GM18870 (cell line): Measurements from ENCODE around the gene FBXO31.

Source experiments
- ATAC-seq: cut with Tn5 transposase; IDR thresholded peaks from one replicate; pipeline ENCODE4 v1.9.1; 2021; ENCODE audit warnings: moderate library complexity; ENCODE audit not compliant: unreplicated experiment

FBXO31 gene

DNA sequence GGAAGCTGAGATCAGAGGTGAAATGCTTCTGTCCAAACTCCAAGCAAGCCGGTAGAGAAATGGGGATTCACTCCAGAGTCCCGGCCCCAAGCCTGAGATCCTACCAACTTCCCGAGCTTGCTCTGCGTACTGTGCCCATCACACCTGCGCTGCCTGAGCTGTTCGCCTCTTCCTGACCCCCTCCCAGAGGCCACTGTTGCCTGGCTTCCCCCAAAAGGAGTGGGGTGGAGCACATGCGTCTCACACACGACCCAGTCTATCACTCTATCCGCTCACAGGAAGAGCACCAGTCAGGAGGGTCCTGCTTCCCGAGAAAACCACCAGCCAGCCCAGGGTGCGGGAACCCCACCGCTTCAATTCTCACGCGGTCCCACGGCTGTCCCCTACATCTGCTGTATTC, 52.9 kb downstream of the FBXO31 start:
- no peak for ATAC-seq

DNA sequence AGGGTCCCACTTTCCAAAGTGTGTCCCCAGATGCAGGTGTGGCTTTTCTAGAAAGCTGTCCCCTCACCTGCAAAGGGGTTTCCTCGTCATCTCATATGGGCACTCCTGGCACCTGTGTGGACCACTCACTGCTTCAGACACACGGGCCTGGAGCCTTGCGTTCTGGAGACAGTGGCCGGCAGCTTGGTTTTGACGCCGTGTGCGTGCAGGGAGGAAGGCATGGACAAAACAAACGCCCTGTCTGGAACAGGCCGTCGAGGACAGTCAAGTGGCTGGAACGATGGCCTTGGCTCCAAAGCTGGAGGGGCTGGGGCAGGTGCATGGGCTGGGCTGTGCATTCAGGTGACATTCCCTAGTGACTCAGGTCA, 53.3 kb downstream of the FBXO31 start:
- no peak for ATAC-seq

DNA sequence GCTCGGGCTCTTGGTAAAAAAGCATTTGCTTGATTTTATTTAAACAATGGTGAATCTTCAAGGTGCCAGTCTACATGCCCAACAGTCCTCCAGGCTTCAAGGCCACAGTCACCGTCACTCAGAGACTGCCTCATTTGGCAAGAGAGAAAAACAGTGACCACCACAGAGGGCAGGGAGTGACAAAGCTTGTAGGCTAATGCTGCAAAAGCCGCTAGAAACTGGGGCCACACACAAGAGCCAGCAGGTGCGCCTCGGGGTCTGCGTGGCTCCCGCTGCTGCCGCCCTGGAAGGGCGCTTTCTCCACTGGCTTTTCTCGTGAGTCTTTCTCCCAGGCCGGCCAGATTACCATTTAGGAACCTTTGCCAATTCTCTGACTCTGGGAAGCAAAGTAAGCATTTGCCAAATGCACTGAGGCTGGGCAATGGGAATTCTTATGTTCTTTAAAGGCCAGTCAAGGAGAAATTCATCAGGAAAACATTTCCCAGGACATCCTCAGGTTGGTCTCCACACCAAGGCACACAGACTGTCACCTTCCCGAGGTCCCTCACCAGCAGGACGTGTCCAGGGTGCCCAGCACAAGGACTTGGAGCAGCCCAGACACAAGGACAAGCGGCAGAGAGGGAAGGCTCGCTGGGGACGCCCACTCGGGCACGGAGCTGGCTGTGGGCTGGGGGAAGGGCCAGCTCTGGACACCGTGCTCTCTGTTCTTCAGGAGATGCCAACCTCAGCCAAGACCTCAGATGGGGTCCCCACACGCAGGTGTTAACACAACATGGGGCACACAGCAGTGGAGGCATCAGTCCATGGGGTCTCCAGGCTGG, 53.9 kb downstream of the FBXO31 start:
- ATAC-seq, result no peak

DNA sequence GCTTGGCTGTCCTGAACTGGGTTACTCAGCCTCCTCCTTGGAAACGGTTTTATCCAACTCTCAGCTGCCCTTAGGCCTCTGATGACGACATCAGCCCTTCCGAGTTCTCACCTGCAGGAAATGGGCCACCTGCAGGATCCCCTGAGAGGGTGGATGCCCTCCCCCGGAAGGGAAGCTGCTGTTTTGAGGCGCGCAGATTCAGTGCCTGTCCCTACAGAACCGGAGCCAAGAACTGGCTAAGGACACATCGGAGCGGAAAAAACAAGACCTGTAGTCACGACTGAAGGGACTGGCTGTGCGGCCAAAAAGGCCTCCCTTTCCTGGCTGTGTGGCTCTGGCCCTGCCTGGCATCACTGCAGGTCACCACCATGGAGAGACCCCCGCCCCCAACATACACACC, 54.7 kb downstream of the FBXO31 start:
- no peak for ATAC-seq

DNA sequence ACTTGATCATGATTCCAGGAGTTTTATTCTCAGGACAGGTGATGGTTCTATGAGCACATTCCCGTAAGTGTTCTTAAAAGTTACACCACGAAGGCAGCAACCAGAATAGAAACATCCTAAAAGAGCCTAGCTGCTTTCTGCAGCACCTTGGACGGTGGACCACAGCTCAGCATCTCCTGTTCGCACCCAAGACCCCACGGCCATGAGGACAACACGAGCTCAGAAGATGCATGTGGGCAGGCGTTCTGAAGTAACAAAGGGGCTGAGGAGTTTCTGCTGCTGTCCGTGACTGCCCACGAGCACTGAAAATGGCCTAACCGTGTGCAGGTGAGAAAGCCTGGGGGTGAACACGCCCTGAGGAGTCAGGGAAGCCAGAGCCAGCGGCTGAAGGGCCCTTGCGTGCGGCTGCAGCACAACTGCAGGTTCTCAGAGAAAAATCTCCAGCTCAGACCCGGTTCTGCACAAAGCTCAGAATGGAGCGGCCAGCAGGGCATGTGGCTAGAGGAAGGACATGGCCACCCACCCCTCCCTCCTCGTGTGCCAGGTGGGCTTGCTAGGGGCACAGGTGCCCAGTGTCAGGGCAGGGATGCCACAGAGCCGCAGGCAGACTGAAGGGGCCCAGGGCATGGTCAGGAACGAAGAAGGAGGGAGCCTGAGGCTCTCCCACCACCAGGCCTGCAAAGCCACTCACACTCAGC, 55.6 kb downstream of the FBXO31 start:
- no peak for ATAC-seq

DNA sequence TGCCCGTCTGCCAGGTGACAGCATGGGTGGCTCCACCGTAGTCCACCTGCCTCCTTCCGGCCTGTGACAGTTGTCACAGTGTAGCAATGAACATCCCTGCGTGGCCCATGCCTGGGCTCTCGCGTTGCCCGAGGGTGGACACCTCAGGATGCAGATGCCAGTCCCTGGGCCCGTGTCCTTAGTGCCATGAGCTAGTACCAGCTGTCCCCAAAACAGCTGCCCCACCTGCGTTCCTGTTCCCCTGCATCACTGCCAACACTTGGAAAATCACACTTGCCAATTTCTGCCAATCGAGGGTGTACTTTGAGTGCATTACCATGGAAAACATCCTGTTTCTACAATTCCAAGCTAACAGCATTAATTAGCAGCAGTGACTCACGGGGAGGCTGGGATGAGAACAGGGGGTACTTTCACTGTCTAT, 57.4 kb downstream of the FBXO31 start:
- ATAC-seq, result no peak

DNA sequence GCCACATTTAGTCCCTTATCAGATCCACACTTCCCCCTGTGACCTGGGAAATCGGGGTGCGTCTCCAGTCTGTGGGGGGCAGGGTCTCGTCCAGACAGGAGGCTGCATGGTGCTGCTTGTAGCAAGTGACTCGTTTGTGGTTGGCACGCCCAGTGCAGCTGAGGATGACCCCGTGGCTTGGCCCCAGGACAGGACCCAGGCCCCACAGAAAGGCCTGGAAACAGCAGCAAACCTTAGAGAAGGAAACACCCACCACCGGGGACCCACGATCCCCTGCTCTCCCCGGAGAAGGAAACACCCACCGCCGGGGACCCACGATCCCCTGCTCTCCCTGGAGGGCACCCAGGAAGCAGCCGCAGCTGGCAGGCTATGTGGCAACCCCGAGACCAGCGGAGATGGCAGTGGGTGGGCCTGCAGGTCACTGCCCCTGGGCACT, 58.1 kb downstream of the FBXO31 start:
- ATAC-seq, result no peak

DNA sequence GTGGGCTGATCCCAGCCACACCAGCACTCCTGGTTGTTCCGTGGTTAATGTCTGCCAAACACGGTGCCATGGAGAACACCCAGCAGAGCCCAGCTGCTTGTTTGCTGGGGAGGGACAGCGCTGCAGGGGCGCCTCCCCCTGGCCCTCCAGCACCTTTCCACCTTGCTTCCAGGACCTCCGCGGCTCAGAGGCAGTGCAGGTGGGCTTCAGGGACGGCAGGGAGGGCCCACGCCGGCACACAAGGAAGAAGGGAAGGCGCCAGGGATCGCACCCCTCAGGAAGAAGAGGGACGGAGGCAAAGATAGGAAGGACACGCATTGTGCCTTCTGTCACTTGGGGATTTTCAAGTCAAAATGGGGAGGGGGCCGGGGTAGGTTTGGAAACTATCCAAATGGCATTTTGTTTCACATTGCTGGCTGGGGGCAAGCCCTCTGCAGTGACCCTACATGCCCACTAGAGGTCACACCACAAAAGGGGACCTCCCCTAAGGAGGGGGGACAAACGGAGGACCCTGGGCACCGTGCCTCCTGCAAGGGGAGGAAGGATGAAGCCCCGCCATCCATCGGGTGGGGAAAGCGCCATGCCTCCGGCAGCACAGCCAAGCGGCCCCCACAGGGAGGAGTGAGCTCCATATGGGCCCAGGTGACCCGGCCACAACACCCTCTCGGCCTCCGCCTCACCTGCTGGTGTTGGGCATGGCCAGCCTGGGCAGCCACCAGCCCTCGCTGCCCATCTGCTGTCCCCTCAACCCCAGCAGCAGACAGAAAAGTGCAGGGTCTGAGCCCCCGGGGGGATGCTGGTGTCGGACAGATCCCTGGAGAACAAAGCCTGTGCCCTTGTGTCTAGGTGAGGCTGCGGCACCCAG, 58.9 kb downstream of the FBXO31 start:
- no peak for ATAC-seq

DNA sequence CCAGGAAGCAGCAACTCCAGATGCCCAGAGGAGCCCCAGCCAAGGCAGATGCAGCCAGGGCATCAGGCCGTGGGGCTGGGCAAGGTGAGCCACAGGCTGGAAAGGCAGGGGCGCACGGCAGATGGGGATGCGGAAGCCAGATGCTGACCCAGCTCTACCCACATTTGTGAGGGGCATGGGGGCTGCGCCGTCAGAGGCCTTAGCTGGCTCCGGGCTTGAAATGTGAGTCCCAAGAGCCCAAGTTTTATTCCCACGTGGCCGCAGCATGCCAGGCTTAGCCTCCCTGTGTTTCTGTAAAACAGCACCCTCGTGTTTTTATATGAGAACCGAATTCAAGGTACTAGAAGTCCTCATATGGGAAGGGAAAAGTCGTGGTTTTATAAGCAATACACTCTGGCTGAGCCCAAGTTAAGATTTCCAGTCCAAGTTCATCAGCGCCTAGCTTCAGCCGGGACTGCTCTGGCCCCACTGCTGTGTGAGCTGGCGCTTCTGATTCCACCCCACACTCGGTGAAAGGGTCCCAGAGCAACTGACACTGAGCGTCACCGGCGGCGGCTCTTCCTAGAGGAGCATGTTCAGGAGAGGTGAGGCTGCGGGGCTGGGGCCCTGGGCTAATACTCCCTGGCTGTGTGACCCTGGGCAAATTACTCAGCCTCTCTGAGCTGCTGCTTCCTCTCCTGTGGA, 59.7 kb downstream of the FBXO31 start:
- ATAC-seq, result no peak

DNA sequence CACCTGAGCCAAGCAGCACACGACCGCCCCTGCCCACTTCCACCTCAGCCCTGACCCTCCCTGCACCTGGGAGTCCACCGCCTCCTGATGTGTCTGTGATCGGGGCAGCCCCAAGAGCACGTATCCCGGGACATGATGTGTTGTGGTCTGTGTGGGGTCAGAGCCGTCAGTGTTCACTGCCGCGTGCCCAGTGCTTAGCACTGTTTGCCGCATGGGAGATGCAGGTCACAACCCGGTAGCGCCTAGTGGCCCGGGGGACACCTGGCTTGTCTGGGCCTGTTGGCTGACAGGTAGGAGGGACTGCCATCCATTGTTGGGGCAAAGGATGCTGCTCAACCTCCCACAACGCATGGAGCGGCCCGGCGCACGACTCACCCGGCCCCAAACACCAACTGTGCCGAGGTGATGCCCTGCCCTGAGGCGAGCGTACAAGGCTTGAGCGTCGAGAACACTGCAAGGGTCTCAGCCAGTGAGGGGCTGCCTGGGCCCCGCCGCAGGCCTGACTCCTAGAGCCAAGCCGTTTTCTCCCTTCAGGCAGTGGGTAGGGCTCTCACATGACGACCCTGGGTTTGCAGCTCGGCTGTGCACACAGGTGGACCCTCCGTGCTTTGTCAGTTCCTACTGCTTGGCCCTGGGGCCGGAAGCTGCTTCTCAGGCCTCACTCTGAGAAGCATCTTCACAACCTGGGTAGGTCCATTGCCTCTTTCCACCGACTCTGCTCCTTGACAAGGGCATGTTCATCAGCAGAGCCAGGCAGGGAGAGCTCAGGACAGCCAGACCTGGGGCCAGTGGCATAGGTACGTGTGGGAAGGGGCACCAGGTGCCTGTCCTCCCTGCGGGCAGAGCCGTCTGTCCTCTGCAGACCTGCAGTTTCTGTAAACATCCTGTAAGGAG, 60.5 kb downstream of the FBXO31 start:
- ATAC-seq, result no peak

DNA sequence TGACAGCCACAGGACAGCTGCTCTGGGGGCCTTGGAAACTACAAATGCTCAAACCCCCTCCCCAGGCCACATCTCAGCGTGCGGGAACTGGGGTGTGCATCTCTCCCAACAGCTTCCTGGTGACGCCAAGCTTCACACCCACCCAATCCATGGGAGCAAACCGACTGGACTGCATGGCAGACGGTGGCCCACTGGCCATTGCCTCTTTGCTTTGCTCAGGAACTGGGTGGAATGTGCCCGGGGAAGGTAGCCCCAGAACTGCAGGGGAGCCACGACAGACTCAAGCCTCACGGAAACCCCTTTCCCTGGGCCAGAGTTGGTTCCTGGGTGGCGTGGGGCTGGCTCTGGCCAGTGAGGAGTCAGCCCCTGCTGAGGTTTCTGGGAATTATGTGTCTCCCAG, 61.2 kb downstream of the FBXO31 start:
- ATAC-seq, result no peak

DNA sequence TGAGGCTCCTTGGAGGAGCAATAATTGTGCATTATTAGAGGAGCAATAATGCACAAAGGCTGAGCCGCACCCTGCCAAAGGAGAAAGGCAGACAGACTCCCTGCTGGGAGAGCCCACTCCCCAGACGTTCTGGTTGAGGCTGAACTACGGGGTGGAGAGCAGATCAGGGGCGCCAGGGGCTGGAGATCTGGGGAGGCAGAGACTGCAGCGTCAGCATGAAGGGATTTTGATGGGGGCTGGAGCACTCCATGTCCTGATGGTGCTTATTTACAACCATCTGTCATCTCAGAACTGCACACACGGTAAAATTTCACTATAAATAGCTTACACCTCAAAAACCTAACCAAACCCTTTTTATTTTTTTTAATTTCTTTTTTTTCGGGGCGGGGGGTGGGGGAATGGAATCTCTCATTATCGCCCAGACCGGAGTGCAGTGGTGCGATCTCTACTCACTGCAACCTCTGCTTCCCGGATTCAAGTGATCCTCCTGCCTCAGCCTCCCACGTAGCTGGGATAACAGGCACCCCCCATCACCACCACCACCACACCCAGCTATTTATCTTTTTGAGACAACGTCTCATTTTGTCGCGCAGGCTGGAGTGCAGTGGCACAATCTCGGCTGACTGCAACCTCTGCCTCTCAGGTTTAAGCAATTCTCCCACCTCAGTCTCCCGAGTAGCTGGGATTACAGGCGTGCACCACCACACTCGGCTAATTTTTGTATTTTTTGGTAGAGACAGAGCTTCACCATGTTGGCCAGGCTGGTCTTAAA, 62.1 kb downstream of the FBXO31 start:
- no peak for ATAC-seq

DNA sequence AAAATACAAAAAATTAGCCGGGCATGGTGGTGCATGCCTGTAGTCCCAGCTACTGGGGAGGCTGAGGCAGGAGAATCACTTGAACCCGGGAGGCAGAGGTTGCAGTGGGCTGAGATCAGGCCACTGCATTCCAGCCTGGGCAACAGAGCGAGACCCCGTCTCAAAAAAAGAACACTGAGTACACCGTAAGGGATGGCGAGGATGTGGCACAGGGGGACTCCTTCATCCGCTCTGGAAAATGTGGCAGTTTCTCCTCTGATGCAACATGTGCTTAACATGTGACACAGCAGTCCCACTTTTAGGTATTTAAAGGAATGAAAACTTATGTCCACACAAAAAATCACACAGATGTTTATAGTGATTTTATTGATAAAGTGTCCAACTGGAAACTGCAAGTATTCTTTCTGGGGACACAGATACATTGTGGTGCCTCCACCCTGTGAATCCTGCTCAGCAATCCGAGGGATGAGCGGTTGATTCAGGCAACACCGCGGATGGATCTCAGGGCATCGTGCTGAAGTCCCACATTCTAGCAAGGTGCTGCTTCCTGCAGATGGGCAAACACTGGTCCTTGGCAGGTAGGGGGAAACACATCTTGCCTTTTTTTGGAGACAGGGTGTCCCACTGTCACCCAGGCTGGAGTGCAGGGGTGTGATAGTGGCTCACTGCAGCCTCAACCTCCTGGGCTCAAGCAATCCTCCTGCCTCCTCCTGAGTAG, 62.9 kb downstream of the FBXO31 start:
- no peak for ATAC-seq

DNA sequence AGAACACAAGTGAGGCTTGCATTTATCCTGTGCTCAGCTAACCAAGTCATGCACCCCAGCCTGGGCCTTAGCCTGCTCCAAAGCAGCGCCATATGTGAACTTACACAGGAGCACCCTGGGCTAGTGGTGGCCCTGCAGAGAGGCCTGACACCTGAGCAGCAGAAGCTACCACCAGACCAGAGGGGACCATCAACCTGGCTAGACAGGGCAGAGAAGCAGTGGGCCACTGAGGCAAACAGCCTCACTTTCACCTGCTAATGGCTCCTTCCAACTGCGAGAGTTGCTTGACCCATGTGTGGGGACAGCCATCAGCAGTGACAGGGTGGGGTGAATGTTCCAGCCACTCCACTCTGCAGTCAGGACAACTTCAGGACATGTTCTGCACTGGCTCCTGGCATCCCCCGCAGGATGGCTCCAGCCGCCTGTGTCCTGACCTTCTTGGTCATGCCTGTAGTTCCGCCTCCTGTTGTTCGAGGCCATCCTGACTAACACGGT, 63.5 kb downstream of the FBXO31 start:
- ATAC-seq, result no peak

DNA sequence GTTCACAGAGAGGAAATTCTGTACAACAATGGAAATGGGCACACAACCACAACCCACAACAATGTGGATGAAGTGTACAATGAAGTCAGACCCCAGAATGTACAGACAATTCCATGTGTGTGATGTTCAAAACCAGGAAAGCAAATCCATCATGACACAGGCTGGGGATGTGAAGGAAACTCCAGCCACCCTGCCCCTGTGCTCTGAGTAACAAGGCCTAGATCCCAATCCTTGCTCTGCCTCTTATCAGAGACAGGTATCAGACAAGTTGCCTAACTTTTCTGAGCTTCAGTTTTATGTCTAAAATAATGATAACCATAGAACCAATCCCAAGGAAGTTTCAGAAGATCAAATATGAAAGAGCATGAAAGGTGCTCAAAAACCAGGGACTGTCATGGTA, 64.6 kb downstream of the FBXO31 start:
- no peak for ATAC-seq

DNA sequence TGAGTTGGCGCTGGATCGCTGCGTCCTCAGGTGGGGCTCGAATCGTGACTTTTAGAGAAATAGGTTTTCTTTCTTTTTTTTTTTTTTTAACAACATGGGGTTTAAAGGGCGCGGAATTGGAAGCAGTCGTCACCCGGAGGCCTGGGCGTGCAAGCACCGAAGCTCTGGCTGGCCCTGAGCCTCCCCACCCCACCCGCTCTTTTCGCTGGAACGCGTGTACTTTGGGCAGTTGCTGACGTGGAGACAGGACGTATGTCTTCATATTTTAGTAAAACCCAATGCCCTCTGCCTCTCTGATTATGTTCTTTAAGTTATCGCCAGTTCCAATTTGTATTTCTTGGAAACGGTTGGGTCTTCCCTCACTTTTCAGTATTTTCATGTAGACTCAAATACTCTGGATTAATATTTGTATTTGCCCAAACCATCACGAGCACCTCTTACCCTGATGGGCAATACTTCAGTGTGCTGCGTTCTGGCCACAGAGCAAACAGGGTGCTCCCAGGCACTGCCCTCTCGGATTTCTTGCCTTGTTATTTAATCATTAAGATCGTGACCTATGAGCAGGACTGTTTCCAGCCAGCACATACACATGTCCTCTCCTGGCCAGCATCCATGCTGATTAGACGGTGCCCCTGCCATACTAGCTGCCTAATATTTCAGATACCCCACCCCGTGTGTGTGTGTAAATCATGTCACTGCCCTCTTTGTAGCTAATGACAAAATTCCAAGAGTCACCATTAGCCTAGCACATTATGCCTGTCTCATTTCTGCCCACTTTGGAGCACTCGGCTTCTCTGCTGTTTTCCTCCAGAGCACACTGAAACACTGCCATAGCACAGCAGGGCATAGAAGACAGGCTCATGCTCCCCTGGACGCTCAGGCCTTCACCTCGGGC, 65.6 kb downstream of the FBXO31 start:
- no peak for ATAC-seq
